Osteocyte (in vitro differentiated cells): ENCODE data around the gene MAP3K1. TPM values are rescaled to one million over a fixed set of nuclear protein-coding genes. Genes with fewer than 3 reads are reported as not detected.

Experiments used
- DNase-seq: peaks from one replicate; pipeline ENCODE4 v3.0.0; 2021; ENCODE audit warnings: mixed read lengths; ENCODE audit not compliant: unreplicated experiment; ENCODE audit errors: extremely low spot score
- H3K27ac Mint-ChIP-seq: one replicate; pipeline ENCODE4 v1.8.0; 2021; ENCODE audit warnings: mild to moderate bottlenecking, mixed read lengths; ENCODE audit not compliant: unreplicated experiment
- H3K27me3 Mint-ChIP-seq: one replicate; pipeline ENCODE4 v1.8.0; 2021; ENCODE audit warnings: mixed read lengths; ENCODE audit not compliant: unreplicated experiment
- H3K36me3 Mint-ChIP-seq: one replicate; pipeline ENCODE4 v1.8.0; 2021; ENCODE audit warnings: mixed read lengths; ENCODE audit not compliant: unreplicated experiment
- H3K4me1 Mint-ChIP-seq: one replicate; pipeline ENCODE4 v1.8.0; 2021; ENCODE audit warnings: mixed read lengths; ENCODE audit not compliant: unreplicated experiment
- H3K4me3 Mint-ChIP-seq: one replicate; pipeline ENCODE4 v1.8.0; 2021; ENCODE audit warnings: mild to moderate bottlenecking, moderate library complexity, mixed read lengths; ENCODE audit not compliant: unreplicated experiment
- H3K9me3 Mint-ChIP-seq: one replicate; pipeline ENCODE4 v1.8.0; 2021; ENCODE audit warnings: mixed read lengths; ENCODE audit not compliant: unreplicated experiment
- CTCF ChIP-seq: fragments of 200-600 bp; sonication (generic); IDR thresholded peaks from 2 replicates; pipeline ENCODE4 v1.5.0; 2021; ENCODE audit warnings: antibody characterized with exemption, mild to moderate bottlenecking, moderate library complexity
- total RNA-seq: library from RNA; stranded (reverse); gene quantifications from 2 replicates; pipeline ENCODE4 v1.2.1, GENCODE V29; 2021

Gene MAP3K1
- total RNA-seq, 1 donor from 2014 or later, result 15.7 TPM

- no peak overlapping the region for H3K4me3 Mint-ChIP-seq
- H3K9me3 Mint-ChIP-seq, result no peaks in the 10 kb centered on the region
- TF ChIP-seq CTCF, result no peak
- H3K27me3 Mint-ChIP-seq, result no peaks in the 10 kb centered on the region
- peaks cover 15% of the 10 kb centered on the region for H3K36me3 Mint-ChIP-seq
- H3K27ac Mint-ChIP-seq, result no peak overlapping the region
- no peaks in the 10 kb centered on the region for H3K4me1 Mint-ChIP-seq
- no peak for DNase-seq
Observed at GRCh38 chr5:56900395-56900794, 85.0 kb downstream of the MAP3K1 start.

GRCh38 chr5:56900858-56901578, 85.7 kb downstream of the MAP3K1 start:
- TF ChIP-seq CTCF, result peak; percentile 79
- Mint-ChIP-seq H3K4me1 (no peaks in the 10 kb centered on the region), H3K27ac (no peak overlapping the region), H3K4me3 (no peak overlapping the region), H3K27me3 (no peaks in the 10 kb centered on the region), H3K9me3 (no peaks in the 10 kb centered on the region), H3K36me3 (peaks cover 12% of the 10 kb centered on the region)
- no peak for DNase-seq

GRCh38 chr5:56908942-56909293, 93.6 kb downstream of the MAP3K1 start:
- no peaks in the 10 kb centered on the region for H3K9me3 Mint-ChIP-seq
- H3K4me3 Mint-ChIP-seq, result peak overlapping the region; percentile 85
- no peak for DNase-seq
- H3K4me1 Mint-ChIP-seq, result peaks cover 14% of the 10 kb centered on the region
- TF ChIP-seq CTCF, result no peak
- peak overlapping the region; percentile 97 for H3K27ac Mint-ChIP-seq
- H3K27me3 Mint-ChIP-seq, result no peaks in the 10 kb centered on the region
- H3K36me3 Mint-ChIP-seq, result no peaks in the 10 kb centered on the region

GRCh38 chr5:56909294-56910209, 94.2 kb downstream of the MAP3K1 start, which contains the start of gene SETD9:
TSS of gene SETD9 (plus strand) at chr5:56909596. CDS start at chr5:56909646, 50 bp downstream.
- TF ChIP-seq CTCF, result no peak
- Mint-ChIP-seq H3K27ac (peak within 1 kb of the TSS; percentile 98), H3K4me1 (peaks cover 14% of the 10 kb centered on the region), H3K27me3 (no peaks in the 10 kb centered on the region), H3K36me3 (no peaks in the 10 kb centered on the region), H3K9me3 (no peaks in the 10 kb centered on the region), H3K4me3 (peak within 1 kb of the TSS; percentile 85)
- DNase-seq, result peak; percentile 99
